Heart right ventricle (tissue), 16 donors: Measurements from ENCODE around the gene MMP23B. TPM values are rescaled to one million over a fixed set of nuclear protein-coding genes. Genes with fewer than 3 reads are reported as not detected.

Experiments used
- ATAC-seq, 8 donors: fragments of 200-7000 bp; cut with Tn5 transposase; one replicate each; pipeline ENCODE4 v1.9.1; 2020; ENCODE audit warnings: mild to moderate bottlenecking in 8 of 8, moderate library complexity in 8 of 8, moderate number of reproducible peaks in 1 of 8
- DNase-seq, 2 donors: peaks; one replicate each; pipeline ENCODE4 v3.0.0-alpha.2; 2020
- H3K27ac ChIP-seq, 10 donors: fragments of 200-600 bp; sonication (generic) in 2 of 10; one replicate each; pipeline versions ENCODE4 v1.5.0 to v1.8.0; 2020 to 2022; ENCODE audit warnings: mild to moderate bottlenecking in 3 of 10
- H3K27me3 ChIP-seq, 7 donors: fragments of 200-600 bp; one replicate each; pipeline ENCODE4 v1.8.0; 2021 to 2022; ENCODE audit warnings: mild to moderate bottlenecking in 2 of 7
- H3K36me3 ChIP-seq, 9 donors: fragments of 200-600 bp; sonication (generic) in 1 of 9; one replicate each; pipeline versions ENCODE4 v1.5.0 to v1.8.0; 2020 to 2022; ENCODE audit warnings: mild to moderate bottlenecking in 2 of 9
- H3K4me1 ChIP-seq, 9 donors: fragments of 200-600 bp; sonication (generic) in 1 of 9; one replicate each; pipeline versions ENCODE4 v1.5.0 to v1.8.0; 2020 to 2022; ENCODE audit warnings: mild to moderate bottlenecking in 4 of 9
- H3K4me3 ChIP-seq, 10 donors: fragments of 200-600 bp; sonication (generic) in 2 of 10; one replicate each; pipeline versions ENCODE4 v1.5.0 to v1.8.0; 2020 to 2022; ENCODE audit warnings: mild to moderate bottlenecking in 7 of 10, moderate library complexity in 2 of 10
- H3K9me3 ChIP-seq, 11 donors: fragments of 200-600 bp in 10 of 11; sonication (generic) in 2 of 11; one replicate each; pipeline versions ENCODE4 v1.5.0 to v1.8.0; 2013 to 2022; ENCODE audit warnings: mild to moderate bottlenecking in 2 of 11, control low read depth in 1 of 11, moderate library complexity in 1 of 11
- CTCF ChIP-seq, 9 donors: fragments of 200-600 bp; sonication (generic) in 2 of 9; IDR thresholded peaks; one replicate each; pipeline versions ENCODE4 v1.5.0 to v1.8.0; 2021 to 2022; ENCODE audit warnings: antibody characterized with exemption in 9 of 9, mild to moderate bottlenecking in 5 of 9, moderate library complexity in 1 of 9
- WGBS, 2 donors: extraction: QIAGEN DNeasy Blood & Tissue Kit; methylation state at CpG; one replicate each; pipeline ENCODE4 v1.1.7; 2013; ENCODE audit warnings: inconsistent platforms in 1 of 2; 5-methylcytosine and 5-hydroxymethylcytosine counted together
- intact Hi-C, 10 donors: fragments of 100-400 bp; cut with DNase I; formaldehyde crosslinking; loops; one replicate each; pipeline versions ENCODE4 v1.11.1 to v1.14.2; 2022
- polyA plus RNA-seq, 2 donors: library from polyadenylated mRNA; stranded (reverse); fragments of 200-250 nt; gene quantifications; one replicate each; pipeline ENCODE4 v1.2.3, GENCODE V29; 2013
- total RNA-seq, 10 donors: library from RNA; stranded (reverse); fragmentation: NEBNext Ultra II Directional in 3 of 10; extraction: Animal tissue kit (Norgen Biotek cat#: 25700) in 3 of 10; gene quantifications; one replicate each; pipeline versions ENCODE4 v1.2.1 to v1.2.4, GENCODE V29; 2021 to 2023
- donor health status: Arrhythmogenic right ventricular cardiomyopathy.
- donor health status: ischemic (EF 13 %, LVEDD 7.1; RV severe dilation, severe dysfunction).
- donor health status: healthy with polysubstance abuse.
- donor health status: DM: no; HTN: yes; CAD: no.
- donor health status: DM: no; HTN: no; CAD: no.
- donor health status: ischemic (EF 25% LVEDD 6.9; RV normal size, moderate dysfunction).
- donor health status: ischemic (EF 25% LVEDD 5.7; RV mildly dilated, moderate dysfunction).
- donor health status: healthy.
- donor health status: DM: yes; HTN: yes; CAD: no.
- donor health status: Ischemic cardiomyopathy.
- donor health status: ischemic (EF 35%, LVEDD 5.7; RV mildly dilated, moderate dysfunction).
- donor health status: nonischemic (EF 11% LVEDD 7.7; RV severe dilation, severe dysfunction).
- donor health status: DM: yes; HTN: yes; CAD: no.
- donor health status: PGD.
- donor health status: ischemic (EF 29% LVEDD 5.4; RV normal size, mild dysfunction).
- donor health status: nonischemic (EF 23%, LVEDD 6.1; RV moderate dilation, normal function).

Gene MMP23B
- total and polyA plus RNA-seq, 12 donors, result 14.2 to 113 (median 63.1) TPM

GRCh38 chr1:1604374-1605033 is 27.5 kb upstream of the MMP23B start:
- intact Hi-C loops, result no loop called here
- no peaks in the 10 kb centered on the region for H3K36me3 ChIP-seq
- H3K4me3 ChIP-seq, result no peak overlapping the region
- H3K9me3 ChIP-seq, result no peaks in the 10 kb centered on the region
- H3K4me1 ChIP-seq, result peaks cover 0 to 13% (median 7%) of the 10 kb centered on the region in 9 donors
- WGBS, 2 donors, result 81 to 85% methylated on average over 15 of the region's 15 CpGs
- ATAC-seq (no peak), DNase-seq (no peak)
- no peak for TF ChIP-seq CTCF (IDR thresholded peaks at IDR 0.05)
- H3K27ac ChIP-seq, result no peak overlapping the region
- H3K27me3 ChIP-seq, result peaks cover 0 to 34% (median 27%) of the 10 kb centered on the region in 7 donors

- peaks cover 0 to 33% (median 27%) of the 10 kb centered on the region in 7 donors for H3K27me3 ChIP-seq
- H3K9me3 ChIP-seq, result no peaks in the 10 kb centered on the region
- intact Hi-C loops, result no loop called here
- H3K4me3 ChIP-seq, result no peak overlapping the region
- no peak for TF ChIP-seq CTCF (IDR thresholded peaks at IDR 0.05)
- peaks cover 0 to 15% (median 7%) of the 10 kb centered on the region in 9 donors for H3K4me1 ChIP-seq
- no peak for ATAC-seq
- H3K36me3 ChIP-seq, result no peaks in the 10 kb centered on the region
- H3K27ac ChIP-seq, result no peak overlapping the region
- 71 to 75% methylated on average over 14 of the region's 14 CpGs for whole genome bisulfite sequencing, 2 donors
- DNase-seq, result no peak
These were observed 26.9 kb upstream of the MMP23B start for GRCh38 chr1:1605034-1605591.

GRCh38 chr1:1605724-1606123 is 26.2 kb upstream of the MMP23B start:
- no peak for TF ChIP-seq CTCF (IDR thresholded peaks at IDR 0.05)
- Histone ChIP-seq H3K27me3 (peaks cover 0 to 27% (median 21%) of the 10 kb centered on the region in 7 donors), H3K27ac (no peak overlapping the region), H3K4me3 (no peak overlapping the region), H3K36me3 (no peaks in the 10 kb centered on the region), H3K4me1 (peaks cover 0 to 11% (median under 1%) of the 10 kb centered on the region in 9 donors), H3K9me3 (no peaks in the 10 kb centered on the region)
- WGBS, 2 donors, result 89 to 93% methylated on average over 17 of the region's 17 CpGs
- intact Hi-C loops, result no loop called here
- ATAC-seq (no peak), DNase-seq (no peak)

- Histone ChIP-seq H3K4me1 (peaks cover 0 to 10% (median 0%) of the 10 kb centered on the region in 9 donors), H3K36me3 (no peaks in the 10 kb centered on the region), H3K27ac (peak overlapping the region in 1 of 10 donors; percentile 90), H3K9me3 (no peaks in the 10 kb centered on the region), H3K27me3 (peaks cover 0 to 22% (median 16%) of the 10 kb centered on the region in 7 donors), H3K4me3 (no peak overlapping the region)
- DNase-seq, result peak in 1 of 2 donors; percentile 11
- intact Hi-C loops, result no loop called here
- WGBS, 2 donors, result 79 to 96% methylated on average over 12 to 13 of the region's 13 CpGs
- TF ChIP-seq CTCF (IDR thresholded peaks at IDR 0.05), result no peak
- no peak for ATAC-seq
These were observed 25.7 kb upstream of the MMP23B start for GRCh38 chr1:1606232-1606631.
